Large intestine (tissue), 3 donors: ENCODE results near the gene ZNF608. TPM values are rescaled to one million over a fixed set of nuclear protein-coding genes. Genes with fewer than 3 reads are reported as not detected.

Experiments used
- DNase-seq, 2 donors: peaks; one replicate each; pipeline versions ENCODE4 v3.0.0 to v3.0.0-alpha.2; 2013
- H3K27ac ChIP-seq: one replicate; pipeline ENCODE4 v1.5.1; 2013; ENCODE audit warnings: low read length
- H3K27me3 ChIP-seq: 2 replicates; pipeline ENCODE4 v1.6.1; 2013; ENCODE audit warnings: low read length; ENCODE audit not compliant: control insufficient read depth, insufficient read depth
- H3K36me3 ChIP-seq: 2 replicates; pipeline ENCODE4 v1.6.1; 2013; ENCODE audit warnings: low read length; ENCODE audit not compliant: control insufficient read depth, insufficient read depth
- H3K4me1 ChIP-seq: one replicate; pipeline ENCODE4 v1.6.1; 2013; ENCODE audit warnings: low read length; ENCODE audit not compliant: control insufficient read depth, insufficient read depth
- H3K4me3 ChIP-seq: one replicate; pipeline ENCODE4 v1.5.1; 2013; ENCODE audit warnings: low read length
- H3K9me3 ChIP-seq: one replicate; pipeline ENCODE4 v1.6.1; 2013; ENCODE audit warnings: mild to moderate bottlenecking, low read depth, low read length, moderate library complexity; ENCODE audit not compliant: control insufficient read depth
- WGBS: methylation state at CpG from one replicate; pipeline ENCODE4 v1.1.5; 2013; ENCODE audit warnings: low lambda C conversion rate; ENCODE audit not compliant: insufficient coverage; 5-methylcytosine and 5-hydroxymethylcytosine counted together
- polyA plus RNA-seq: library from polyadenylated mRNA; unstranded; fragments of 120-200 nt; gene quantifications from one replicate; pipeline ENCODE4 v1.2.1, GENCODE V29; 2013

Gene ZNF608
- polyA plus RNA-seq, 1 donor = 44.2 TPM

DNA sequence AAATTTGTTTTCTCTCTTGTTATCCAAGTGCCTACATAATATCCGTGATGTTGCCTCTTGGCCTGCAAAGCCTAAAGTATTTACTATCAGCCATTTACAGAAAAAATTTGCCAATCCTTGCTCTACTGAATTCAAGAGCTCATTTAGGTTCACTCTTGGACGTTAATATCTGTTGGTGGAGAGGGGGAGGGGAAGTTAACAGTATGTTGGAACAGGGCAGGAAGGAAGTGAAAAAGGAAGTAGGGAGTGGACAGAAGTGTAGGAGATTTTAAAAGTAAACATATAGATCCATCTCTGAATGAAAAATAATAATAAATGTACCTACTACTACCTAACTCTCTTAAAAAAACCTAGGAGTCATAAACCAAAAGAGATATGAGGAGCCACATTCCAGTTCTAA is 32.8 kb downstream of the ZNF608 start:
- no peak overlapping the region for H3K4me3 ChIP-seq
- peaks cover 12% of the 10 kb centered on the region for H3K4me1 ChIP-seq
- H3K27me3 ChIP-seq = no peaks in the 10 kb centered on the region
- H3K9me3 ChIP-seq = no peaks in the 10 kb centered on the region
- WGBS = 67% methylated on average over 2 of the region's 2 CpGs
- DNase-seq = no peak
- no peaks in the 10 kb centered on the region for H3K36me3 ChIP-seq
- H3K27ac ChIP-seq = no peak overlapping the region

DNA sequence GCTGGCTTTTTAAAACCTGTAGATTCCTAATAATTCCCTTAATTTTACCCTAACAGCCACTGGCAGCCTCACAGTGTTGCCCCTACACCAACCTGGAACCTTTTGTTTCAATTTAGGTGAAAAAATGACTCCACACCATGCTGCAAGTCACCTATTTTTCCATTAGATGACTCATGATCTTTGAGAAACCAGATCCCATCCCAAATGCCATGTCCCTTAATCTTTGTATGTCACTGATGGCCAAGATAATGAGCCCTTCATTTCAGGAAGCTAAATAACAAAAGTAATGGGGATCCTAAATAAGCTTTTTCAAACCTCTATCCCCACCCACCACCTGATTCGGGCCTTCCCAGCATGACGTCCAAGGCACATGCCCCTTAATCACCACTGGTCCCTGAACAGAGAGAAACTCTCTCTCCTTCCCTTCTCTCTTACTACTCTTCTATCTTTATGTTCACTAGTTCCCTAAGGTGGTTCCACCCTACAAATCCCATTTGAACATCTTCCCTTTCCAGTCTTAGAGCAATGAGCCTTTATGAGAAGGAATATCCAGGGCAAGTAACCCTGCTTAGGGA is 33.6 kb downstream of the ZNF608 start:
- Histone ChIP-seq H3K36me3 (no peaks in the 10 kb centered on the region), H3K4me3 (no peak overlapping the region), H3K27me3 (no peaks in the 10 kb centered on the region), H3K9me3 (no peaks in the 10 kb centered on the region), H3K4me1 (peaks cover 12% of the 10 kb centered on the region), H3K27ac (no peak overlapping the region)
- no peak for DNase-seq
- 100% methylated on average over 2 of the region's 2 CpGs for WGBS

DNA sequence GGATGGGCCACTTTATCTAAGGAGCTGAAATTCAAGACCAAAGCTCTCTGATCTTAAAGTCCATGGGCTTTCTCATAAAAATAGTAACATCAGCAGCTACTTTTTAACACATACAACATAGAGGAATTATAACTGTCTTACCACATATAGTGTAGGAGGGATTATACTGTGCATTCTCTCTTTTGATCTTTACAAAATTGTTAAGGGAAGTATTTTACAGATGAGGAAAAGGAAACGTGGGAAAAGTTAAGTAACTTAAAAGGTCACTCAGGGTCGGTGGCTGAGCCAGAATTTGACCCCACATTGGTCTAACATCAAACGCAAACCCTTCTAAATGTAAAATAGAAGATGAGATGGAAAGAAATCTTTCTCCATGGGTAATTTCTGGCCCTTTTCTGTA is 38.4 kb downstream of the ZNF608 start:
- Histone ChIP-seq H3K4me3 (no peak overlapping the region), H3K9me3 (no peaks in the 10 kb centered on the region), H3K27ac (no peak overlapping the region), H3K4me1 (peaks cover 41% of the 10 kb centered on the region), H3K27me3 (no peaks in the 10 kb centered on the region), H3K36me3 (no peaks in the 10 kb centered on the region)
- no peak for DNase-seq
- no CpG with 5 or more reads among the region's 3 CpGs for WGBS

DNA sequence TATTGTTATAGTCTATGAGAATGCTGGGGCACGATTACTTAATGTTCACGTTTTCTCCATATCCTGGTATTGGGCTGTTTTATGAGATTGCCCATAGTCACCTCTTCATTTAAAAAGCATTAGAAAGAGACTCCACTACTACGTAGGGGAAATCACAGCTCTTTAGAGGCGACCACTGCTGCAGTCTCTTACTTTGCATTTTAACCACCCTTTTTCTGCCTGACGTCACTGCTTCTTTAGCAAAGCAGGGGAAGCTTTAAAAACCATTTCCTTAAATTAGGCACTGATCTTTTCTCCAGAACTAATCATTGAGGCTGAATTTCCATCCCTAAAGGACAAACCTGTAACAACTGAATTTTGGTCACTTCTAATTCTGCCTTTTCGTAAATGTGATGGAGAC is 38.9 kb downstream of the ZNF608 start:
- H3K4me1 ChIP-seq = peaks cover 41% of the 10 kb centered on the region
- H3K27me3 ChIP-seq = no peaks in the 10 kb centered on the region
- H3K4me3 ChIP-seq = no peak overlapping the region
- no peaks in the 10 kb centered on the region for H3K9me3 ChIP-seq
- WGBS = 39% methylated on average over 3 of the region's 6 CpGs
- DNase-seq = no peak
- peak overlapping the region; percentile 72 for H3K27ac ChIP-seq
- no peaks in the 10 kb centered on the region for H3K36me3 ChIP-seq

DNA sequence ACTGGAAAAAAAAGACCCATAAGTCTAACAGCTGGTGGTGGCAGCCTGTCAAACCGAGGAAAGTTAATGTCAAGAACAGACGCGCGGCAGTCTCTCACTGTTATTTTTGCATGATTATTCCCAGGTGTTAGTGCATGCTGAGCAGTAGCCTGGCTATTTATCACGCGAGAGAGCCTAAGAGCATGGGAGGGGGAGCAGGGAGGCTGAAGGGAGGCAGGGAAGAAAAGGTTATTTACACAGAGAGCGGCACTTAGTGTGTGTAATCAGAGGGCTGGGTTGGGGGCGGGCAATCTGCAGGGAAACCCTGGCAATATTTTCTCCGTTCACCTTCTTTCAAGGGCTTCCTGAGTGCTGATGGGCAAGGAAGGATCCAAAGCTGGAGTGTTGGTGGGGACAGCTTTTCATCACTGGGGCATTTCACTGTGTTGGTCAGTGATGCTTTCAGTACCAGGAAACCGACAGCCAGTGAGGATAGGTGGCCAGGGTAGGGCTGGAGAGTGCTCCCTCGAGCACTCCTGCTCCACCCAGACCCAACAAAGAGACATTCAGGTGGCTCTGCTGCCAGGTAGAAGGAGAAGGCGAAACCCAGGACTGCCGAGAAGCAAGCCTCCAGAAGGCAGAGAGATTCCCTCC is 39.6 kb downstream of the ZNF608 start:
- Histone ChIP-seq H3K9me3 (no peaks in the 10 kb centered on the region), H3K27me3 (no peaks in the 10 kb centered on the region), H3K27ac (peak overlapping the region; percentile 72), H3K4me3 (no peak overlapping the region), H3K36me3 (no peaks in the 10 kb centered on the region), H3K4me1 (peaks cover 46% of the 10 kb centered on the region)
- peak; percentile 52 to 78 for DNase-seq
- WGBS = no CpG with 5 or more reads among the region's 13 CpGs

DNA sequence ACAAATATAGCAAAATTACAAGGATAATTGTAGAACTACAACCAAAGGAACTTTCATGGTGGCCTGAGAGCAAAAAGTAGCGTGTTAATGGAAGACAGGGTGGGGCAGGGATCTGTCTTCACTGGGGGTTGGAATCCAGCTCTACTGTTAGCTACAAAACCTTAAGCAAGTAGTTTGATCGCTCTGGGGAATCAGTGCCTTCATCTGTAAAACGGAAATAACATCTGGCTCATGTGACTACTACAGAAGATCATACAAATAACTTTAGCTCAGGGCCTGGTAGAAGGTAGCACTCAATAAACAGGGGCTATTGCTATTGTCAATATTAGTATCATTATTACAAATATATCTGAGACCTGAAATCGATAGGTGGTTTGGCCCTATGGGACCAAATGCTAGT is 40.4 kb downstream of the ZNF608 start:
- peaks cover 52% of the 10 kb centered on the region for H3K4me1 ChIP-seq

DNA sequence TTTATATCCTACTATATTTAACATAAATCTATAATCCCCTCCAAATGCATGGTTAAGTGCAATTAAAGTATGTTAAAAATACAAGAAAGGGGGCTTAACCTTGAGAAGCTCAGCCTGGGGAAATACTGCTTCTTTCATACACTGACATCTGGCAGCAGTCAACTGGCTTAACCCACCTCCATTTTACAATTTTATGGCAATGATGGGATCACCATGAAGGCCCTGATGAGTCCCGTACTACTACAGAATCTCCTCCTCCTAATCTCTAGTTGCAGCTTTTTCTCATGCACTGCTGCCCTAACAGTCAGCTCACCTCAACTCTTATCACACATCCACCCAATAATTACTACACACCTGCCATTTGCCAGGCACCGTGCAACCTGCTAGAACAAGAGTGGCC is 40.9 kb downstream of the ZNF608 start:
- no CpG with 5 or more reads among the region's 2 CpGs for WGBS
- DNase-seq = no peak

More for the DNA sequence above, 40.4 kb downstream of the ZNF608 start:
- H3K36me3 ChIP-seq = no peaks in the 10 kb centered on the region
- WGBS = no CpG with 5 or more reads among the region's 4 CpGs
- peak overlapping the region; percentile 72 for H3K27ac ChIP-seq
- DNase-seq = no peak
- no peak overlapping the region for H3K4me3 ChIP-seq
- no peaks in the 10 kb centered on the region for H3K27me3 ChIP-seq
- H3K9me3 ChIP-seq = no peaks in the 10 kb centered on the region

DNA sequence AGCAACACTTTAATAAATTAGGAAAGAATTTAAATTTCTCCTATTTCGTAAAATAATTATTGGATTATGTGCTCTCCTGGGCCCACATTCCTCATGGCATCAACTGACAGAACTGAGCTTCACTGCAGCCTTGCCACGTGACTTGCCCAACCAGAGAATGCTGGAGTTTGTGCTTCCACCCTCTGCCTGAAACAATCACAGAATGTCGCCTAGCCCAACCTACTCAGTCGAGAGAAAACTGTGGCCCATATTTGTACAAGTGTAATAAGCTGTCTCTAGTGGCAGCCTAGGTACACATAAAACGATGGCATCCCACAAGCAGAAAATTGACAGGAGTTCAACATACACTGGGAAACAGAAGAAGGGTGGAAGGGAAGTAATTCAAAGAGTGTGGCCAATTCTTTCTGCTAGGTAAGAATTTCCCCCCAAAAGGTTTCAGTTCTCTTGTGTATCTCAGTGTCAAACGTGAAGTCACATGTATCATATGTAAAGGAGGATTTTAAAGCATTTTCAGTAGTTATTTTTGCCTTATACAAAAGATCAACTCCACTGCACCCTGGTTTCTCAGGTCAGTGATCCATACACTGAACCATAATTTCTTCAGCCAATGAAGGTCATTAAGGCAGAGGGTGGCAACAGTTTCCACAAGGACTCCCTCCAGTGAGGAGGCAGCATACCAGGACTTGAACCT is 41.7 kb downstream of the ZNF608 start:
- H3K27ac ChIP-seq = peak overlapping the region; percentile 2
- no peak overlapping the region for H3K4me3 ChIP-seq
- H3K36me3 ChIP-seq = peaks cover 7% of the 10 kb centered on the region
- 46% methylated on average over 3 of the region's 6 CpGs for WGBS
- no peak for DNase-seq
- H3K27me3 ChIP-seq = no peaks in the 10 kb centered on the region
- no peaks in the 10 kb centered on the region for H3K9me3 ChIP-seq
- peaks cover 52% of the 10 kb centered on the region for H3K4me1 ChIP-seq

More for the DNA sequence above, 40.9 kb downstream of the ZNF608 start:
- Histone ChIP-seq H3K27me3 (no peaks in the 10 kb centered on the region), H3K36me3 (no peaks in the 10 kb centered on the region), H3K9me3 (no peaks in the 10 kb centered on the region), H3K27ac (peak overlapping the region; percentile 19), H3K4me1 (peaks cover 52% of the 10 kb centered on the region), H3K4me3 (no peak overlapping the region)

DNA sequence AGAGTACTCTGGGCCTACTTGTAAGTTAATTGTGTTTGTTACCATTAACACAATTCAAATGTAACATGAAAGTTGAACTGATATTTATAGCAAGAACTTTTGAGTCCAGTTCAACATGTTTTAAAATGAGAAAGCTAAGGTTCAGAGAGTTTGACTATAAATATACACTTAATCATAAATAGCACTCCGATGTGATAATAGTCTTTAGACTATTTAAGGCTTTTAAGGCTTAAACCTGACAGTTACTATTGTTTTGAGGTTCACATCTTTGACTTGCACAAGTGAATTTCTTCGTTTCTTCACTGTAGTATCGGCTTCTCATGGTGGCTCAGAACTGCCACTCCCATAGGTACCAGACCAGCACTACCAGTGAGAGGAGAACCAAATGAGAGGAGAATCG is 42.4 kb downstream of the ZNF608 start:
- WGBS = 80% methylated on average over 2 of the region's 4 CpGs
- peaks cover 55% of the 10 kb centered on the region for H3K4me1 ChIP-seq
- H3K9me3 ChIP-seq = no peaks in the 10 kb centered on the region
- no peak overlapping the region for H3K27ac ChIP-seq
- DNase-seq = no peak
- H3K27me3 ChIP-seq = no peaks in the 10 kb centered on the region
- no peak overlapping the region for H3K4me3 ChIP-seq
- H3K36me3 ChIP-seq = peaks cover 8% of the 10 kb centered on the region

DNA sequence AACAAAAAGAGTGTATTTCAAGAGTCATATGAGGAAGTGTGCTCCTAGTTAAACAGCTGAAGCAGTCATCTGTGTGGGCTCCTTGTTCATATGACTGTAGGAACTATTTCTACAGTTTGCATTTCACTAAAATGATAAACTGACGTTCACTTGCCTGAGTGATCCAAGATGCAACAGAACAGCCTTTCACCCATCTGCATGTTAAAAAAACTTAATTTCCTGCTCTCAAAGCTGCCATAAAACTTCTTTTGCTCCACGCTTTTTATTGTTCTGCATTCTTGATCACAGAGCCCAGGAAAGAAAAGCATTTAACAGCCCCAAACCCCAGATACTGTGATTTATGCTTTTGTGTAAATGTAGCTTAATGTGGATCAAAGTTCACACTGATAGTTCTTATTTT is 43.9 kb downstream of the ZNF608 start:
- 20% methylated on average over 1 of the region's 2 CpGs for WGBS
- Histone ChIP-seq H3K27ac (peak overlapping the region; percentile 56), H3K27me3 (no peaks in the 10 kb centered on the region), H3K36me3 (peaks cover 8% of the 10 kb centered on the region), H3K4me3 (no peak overlapping the region), H3K9me3 (no peaks in the 10 kb centered on the region), H3K4me1 (peaks cover 56% of the 10 kb centered on the region)
- DNase-seq = peak; percentile 44 to 73
